C4-2B (cell line): ENCODE results near the gene SLCO4C1.
"Not testable (repeated sequence)": the region's sequence is repeated elsewhere in the genome, so short reads cannot be mapped to it uniquely, and the experiment has no call there.

Experiments
- H3K27ac ChIP-seq: fragments of 450-650 bp; 2 replicates; pipeline ENCODE4 v1.5.1; 2017
- CTCF ChIP-seq: fragments of 450-650 bp; conservative IDR thresholded peaks from 2 replicates; pipeline ENCODE4 v1.5.1; 2017; ENCODE audit warnings: mild to moderate bottlenecking
- ZFX ChIP-seq: fragments of 450-650 bp; IDR thresholded peaks from 2 replicates; pipeline ENCODE4 v1.6.1; 2017

Gene SLCO4C1

GRCh38 chr5:102296178-102296817 lies at the start of gene SLCO4C1:
TSS of gene SLCO4C1 (minus strand) at chr5:102296284. CDS start at chr5:102296262, 22 bp downstream.
- H3K27ac ChIP-seq = no peak within 1 kb of the TSS
- TF ChIP-seq ZFX = no peak
- no peak for TF ChIP-seq CTCF

DNA sequence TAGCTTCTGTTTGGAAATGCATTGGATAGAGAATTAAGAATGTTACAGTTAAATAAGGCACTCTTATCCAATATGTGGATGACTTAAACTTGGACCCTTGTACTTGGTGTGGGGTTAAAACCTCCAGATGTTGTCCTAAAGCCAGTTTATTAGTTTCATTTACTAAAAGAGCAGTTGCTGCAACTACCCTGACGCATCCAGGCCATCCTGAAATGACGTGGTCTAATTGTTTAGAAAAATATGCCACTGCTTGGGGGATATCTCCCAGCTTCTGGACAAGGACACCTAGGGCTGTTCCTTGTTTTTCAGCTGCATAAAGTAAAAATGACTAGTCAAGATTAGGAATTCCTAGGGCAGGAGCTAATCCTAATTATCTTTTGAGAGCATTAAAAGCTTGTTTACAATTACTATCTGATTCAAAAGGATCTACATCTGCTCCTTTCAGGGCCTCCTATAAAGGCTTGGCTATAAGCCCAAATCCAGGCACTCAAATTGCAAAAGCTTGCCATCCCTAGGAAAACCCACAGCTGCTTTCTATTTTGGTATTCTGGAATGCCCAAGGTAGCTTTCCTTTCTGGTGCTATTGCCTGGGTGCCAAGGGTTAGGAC lies 45.7 kb upstream of the SLCO4C1 start:
- H3K27ac ChIP-seq = no peak overlapping the region
- no peak for TF ChIP-seq ZFX
- no peak for TF ChIP-seq CTCF

GRCh38 chr5:102324714-102325113 lies 28.6 kb upstream of the SLCO4C1 start:
- TF ChIP-seq CTCF (no peak), ZFX (no peak)
- H3K27ac ChIP-seq = no peak overlapping the region

GRCh38 chr5:102318801-102319200 lies 22.7 kb upstream of the SLCO4C1 start:
- not testable (repeated sequence) for H3K27ac ChIP-seq

GRCh38 chr5:102314328-102314727 lies 18.2 kb upstream of the SLCO4C1 start:
- no peak overlapping the region for H3K27ac ChIP-seq
- no peak for TF ChIP-seq CTCF
- TF ChIP-seq ZFX = no peak

GRCh38 chr5:102313912-102314311 lies 17.8 kb upstream of the SLCO4C1 start:
- TF ChIP-seq CTCF (no peak), ZFX (no peak)
- H3K27ac ChIP-seq = no peak overlapping the region

GRCh38 chr5:102312586-102313370 lies 16.7 kb upstream of the SLCO4C1 start:
- TF ChIP-seq ZFX (no peak), CTCF (no peak)

More at GRCh38 chr5:102312586-102313370, 16.7 kb upstream of the SLCO4C1 start:
- no peak overlapping the region for H3K27ac ChIP-seq
